Transverse colon (tissue), 4 donors: ENCODE data around the gene DUSP14. TPM values are rescaled to one million over a fixed set of nuclear protein-coding genes. Genes with fewer than 3 reads are reported as not detected.

Experiments
- DNase-seq: peaks from one replicate; pipeline ENCODE4 v3.0.0-alpha.2; 2019
- H3K27ac ChIP-seq, 4 donors: fragments of 200-600 bp; sonication (generic); 2 replicates each; pipeline ENCODE4 v1.5.1; 2016 to 2018; ENCODE audit warnings: inconsistent platforms in 4 of 4
- H3K27me3 ChIP-seq: fragments of 200-600 bp; sonication (generic); 2 replicates; pipeline ENCODE4 v1.5.1; 2017; ENCODE audit warnings: inconsistent platforms
- H3K36me3 ChIP-seq, 4 donors: fragments of 200-600 bp; sonication (generic); 2 replicates each; pipeline ENCODE4 v1.5.1; 2017 to 2019; ENCODE audit warnings: inconsistent platforms in 4 of 4
- H3K4me1 ChIP-seq, 4 donors: fragments of 200-600 bp; sonication (generic); 2 replicates each; pipeline ENCODE4 v1.5.1; 2017 to 2020; ENCODE audit warnings: inconsistent platforms in 4 of 4
- H3K4me3 ChIP-seq, 4 donors: fragments of 200-600 bp; sonication (generic); 1 replicate in 1 of 4; 2 replicates in 3 of 4; pipeline versions ENCODE4 v1.5.1 to v1.6.1; 2017 to 2019; ENCODE audit warnings: inconsistent platforms in 4 of 4
- H3K9me3 ChIP-seq, 2 donors: fragments of 200-600 bp; sonication (generic); 2 replicates each; pipeline ENCODE4 v1.5.1; 2017 to 2019; ENCODE audit warnings: inconsistent platforms in 2 of 2
- EP300 ChIP-seq: sonication (generic); formaldehyde crosslinking; IDR thresholded peaks from one replicate; pipeline ENCODE4 v1.6.1; 2017; ENCODE audit warnings: antibody characterized with exemption, low read depth
- POLR2A ChIP-seq: fragments of 450-650 bp; IDR thresholded peaks from one replicate; pipeline ENCODE4 v1.6.1; 2016; ENCODE audit warnings: antibody characterized with exemption, mild to moderate bottlenecking, moderate library complexity
- POLR2AphosphoS5 ChIP-seq, 3 donors: sonication (generic); formaldehyde crosslinking; IDR thresholded peaks; one replicate each; pipeline ENCODE4 v1.6.1; 2016; ENCODE audit warnings: antibody characterized with exemption in 3 of 3
- WGBS, 2 donors: methylation state at CpG; one replicate each; pipeline ENCODE4 v1.1.5; 2018; ENCODE audit warnings: low coverage in 1 of 2; 5-methylcytosine and 5-hydroxymethylcytosine counted together
- in situ Hi-C, 4 donors: fragments of 200-750 bp; cut with MboI; loops; one replicate each; pipeline versions ENCODE4 v1.15.0 to v1.15.1; 2017; ENCODE audit warnings: low sequenced_read_pairs in 3 of 4, low pct_ligation_motif_present in 1 of 4, low pct_unique_long_range_greater_than_20kb in 1 of 4
- intact Hi-C: fragments of 100-400 bp; cut with DNase I; formaldehyde crosslinking; loops from one replicate; pipeline ENCODE4 v1.15.1; 2023; ENCODE audit warnings: low total_unique reads
- total RNA-seq, 4 donors: library from RNA; depleted of rRNA; stranded (reverse); fragments of >200 nt; gene quantifications; one replicate each; pipeline ENCODE4 v1.1.0, GENCODE V29; 2016
- TF ChIP-seq, protein P1 (sequence below), 5 experiments: fragments of 200-600 bp in 3 of 5; fragments of 450-650 bp in 2 of 5; sonication (generic) in 3 of 5; IDR thresholded peaks; 1 replicate in 2 of 5; 2 replicates in 3 of 5; pipeline ENCODE4 v1.5.1; 2016 to 2017; ENCODE audit warnings: antibody characterized with exemption in 5 of 5, inconsistent platforms in 3 of 5, mild to moderate bottlenecking in 2 of 5, moderate library complexity in 1 of 5

The DUSP14 gene
- total RNA-seq, 4 donors from 2014 or later, result 1.6 to 3.8 (median 2.8) TPM

DNA sequence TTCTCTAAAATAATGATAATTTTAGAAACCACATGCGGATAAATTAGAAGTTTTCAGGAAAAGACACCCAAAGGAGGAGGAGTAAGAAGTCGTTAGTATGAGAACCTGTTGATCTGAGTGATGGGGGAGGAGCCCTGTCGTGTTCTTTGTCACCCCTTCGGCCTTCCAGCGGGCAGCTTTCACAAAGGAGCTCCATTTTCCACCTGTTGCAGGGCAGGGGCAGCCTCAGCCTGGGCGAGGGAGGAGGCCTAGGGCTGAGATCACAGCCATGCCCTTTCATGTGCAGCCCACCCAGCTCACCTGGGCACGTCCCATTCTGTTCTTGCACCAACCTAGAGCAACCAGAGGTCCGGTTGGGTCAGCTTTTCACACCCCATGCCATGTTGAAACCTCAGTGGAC, 5.3 kb downstream of the DUSP14 start:
- Histone ChIP-seq H3K27me3 (no peaks in the 10 kb centered on the region), H3K27ac (no peak overlapping the region), H3K36me3 (no peaks in the 10 kb centered on the region), H3K4me3 (no peak overlapping the region), H3K9me3 (no peaks in the 10 kb centered on the region), H3K4me1 (peaks cover 0 to 21% (median 11%) of the 10 kb centered on the region in 4 donors)
- TF ChIP-seq EP300 (no peak), POLR2AphosphoS5 (IDR thresholded peaks at IDR 0.05) (no peak), POLR2A (no peak)
- TF ChIP-seq, protein P1, sequence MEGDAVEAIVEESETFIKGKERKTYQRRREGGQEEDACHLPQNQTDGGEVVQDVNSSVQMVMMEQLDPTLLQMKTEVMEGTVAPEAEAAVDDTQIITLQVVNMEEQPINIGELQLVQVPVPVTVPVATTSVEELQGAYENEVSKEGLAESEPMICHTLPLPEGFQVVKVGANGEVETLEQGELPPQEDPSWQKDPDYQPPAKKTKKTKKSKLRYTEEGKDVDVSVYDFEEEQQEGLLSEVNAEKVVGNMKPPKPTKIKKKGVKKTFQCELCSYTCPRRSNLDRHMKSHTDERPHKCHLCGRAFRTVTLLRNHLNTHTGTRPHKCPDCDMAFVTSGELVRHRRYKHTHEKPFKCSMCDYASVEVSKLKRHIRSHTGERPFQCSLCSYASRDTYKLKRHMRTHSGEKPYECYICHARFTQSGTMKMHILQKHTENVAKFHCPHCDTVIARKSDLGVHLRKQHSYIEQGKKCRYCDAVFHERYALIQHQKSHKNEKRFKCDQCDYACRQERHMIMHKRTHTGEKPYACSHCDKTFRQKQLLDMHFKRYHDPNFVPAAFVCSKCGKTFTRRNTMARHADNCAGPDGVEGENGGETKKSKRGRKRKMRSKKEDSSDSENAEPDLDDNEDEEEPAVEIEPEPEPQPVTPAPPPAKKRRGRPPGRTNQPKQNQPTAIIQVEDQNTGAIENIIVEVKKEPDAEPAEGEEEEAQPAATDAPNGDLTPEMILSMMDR (IDR thresholded peaks at IDR 0.05), result no peak
- intact Hi-C loops, result no loop called here
- in situ Hi-C loops, result no loop called here
- WGBS, 2 donors, result 80 to 86% methylated on average over 5 to 8 of the region's 8 CpGs
- no peak for DNase-seq

DNA sequence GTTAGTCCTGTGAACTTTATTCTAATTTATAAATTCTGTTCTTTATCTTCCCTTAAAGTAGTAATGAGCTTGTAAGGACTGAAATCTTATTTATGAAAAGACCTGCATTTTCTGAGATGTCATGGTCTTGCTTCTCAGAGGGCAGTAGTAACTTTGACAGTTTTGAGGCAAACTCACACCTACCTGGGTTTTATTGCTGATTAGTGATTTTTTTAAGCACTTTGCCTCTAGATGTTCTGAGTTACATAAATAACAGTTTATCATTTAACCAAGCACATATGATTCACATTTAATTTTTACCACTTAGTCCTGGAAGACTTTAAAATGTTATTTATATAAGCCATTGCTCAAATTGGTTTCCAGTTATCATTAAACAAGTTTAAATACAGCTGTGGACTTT, 10.7 kb downstream of the DUSP14 start:
- H3K27ac ChIP-seq, result no peak overlapping the region
- H3K9me3 ChIP-seq, result no peaks in the 10 kb centered on the region
- H3K27me3 ChIP-seq, result no peaks in the 10 kb centered on the region
- in situ Hi-C loops (no loop called here), intact Hi-C loops (no loop called here)
- TF ChIP-seq POLR2AphosphoS5 (IDR thresholded peaks at IDR 0.05) (no peak), POLR2A (no peak), EP300 (no peak)
- TF ChIP-seq, protein P1 (IDR thresholded peaks at IDR 0.05), result no peak
- H3K4me3 ChIP-seq, result no peak overlapping the region
- H3K36me3 ChIP-seq, result no peaks in the 10 kb centered on the region
- H3K4me1 ChIP-seq, result no peaks in the 10 kb centered on the region
- no peak for DNase-seq

DNA sequence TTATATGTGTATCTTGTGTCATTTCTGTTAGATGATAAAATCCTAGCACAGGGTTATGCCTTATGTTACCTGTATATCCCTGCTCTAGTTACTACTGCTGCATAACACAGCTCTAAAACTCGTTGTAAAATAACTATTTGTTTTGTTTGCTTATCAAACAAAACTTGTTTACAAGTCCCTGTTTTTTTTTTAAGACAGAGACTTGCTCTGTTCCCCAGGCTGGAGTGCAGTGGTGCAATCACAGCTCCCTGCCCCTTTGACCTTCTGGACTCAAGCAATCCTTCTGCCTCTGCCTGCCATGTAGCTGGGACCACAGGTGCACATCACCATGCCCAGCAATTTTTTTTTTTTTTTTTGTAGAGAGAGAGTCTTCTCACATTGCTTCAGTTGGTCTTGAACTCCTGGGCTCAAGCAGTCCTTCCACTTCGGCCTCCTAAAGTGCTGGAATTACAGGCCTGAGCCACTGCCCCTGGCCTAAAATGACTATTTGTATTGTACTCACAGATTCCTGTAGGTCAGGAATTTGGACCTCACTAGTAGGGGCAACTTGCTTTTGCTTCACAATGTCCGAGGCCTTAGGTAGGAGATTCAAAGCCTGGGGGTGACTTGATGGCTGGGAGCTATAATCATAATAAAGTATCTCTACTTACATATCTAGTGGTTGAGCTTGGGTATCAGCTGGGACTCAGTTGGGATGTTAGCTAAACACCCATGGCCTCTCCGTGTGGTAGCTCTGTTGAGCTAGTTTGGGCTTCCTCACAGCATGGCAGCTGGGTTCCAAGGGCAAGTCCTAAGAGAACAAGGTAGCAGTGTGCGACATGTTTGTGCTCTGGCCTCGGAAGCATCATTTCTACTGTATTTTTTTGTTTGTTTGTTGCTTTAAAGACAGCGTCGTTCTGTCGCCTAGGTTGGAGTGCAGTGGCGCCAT, 12.6 kb downstream of the DUSP14 start:
- 11 to 90% methylated on average over 1 to 10 of the region's 10 CpGs for WGBS, 2 donors
- Histone ChIP-seq H3K4me3 (no peak overlapping the region), H3K4me1 (no peaks in the 10 kb centered on the region), H3K9me3 (no peaks in the 10 kb centered on the region), H3K36me3 (no peaks in the 10 kb centered on the region), H3K27ac (no peak overlapping the region), H3K27me3 (no peaks in the 10 kb centered on the region)
- TF ChIP-seq EP300, result no peak
- TF ChIP-seq, protein P1 (IDR thresholded peaks at IDR 0.05), result no peak
- TF ChIP-seq POLR2A, result no peak
- no peak for TF ChIP-seq POLR2AphosphoS5 (IDR thresholded peaks at IDR 0.05)
- DNase-seq, result no peak
- intact Hi-C loops (no loop called here), in situ Hi-C loops (no loop called here)

DNA sequence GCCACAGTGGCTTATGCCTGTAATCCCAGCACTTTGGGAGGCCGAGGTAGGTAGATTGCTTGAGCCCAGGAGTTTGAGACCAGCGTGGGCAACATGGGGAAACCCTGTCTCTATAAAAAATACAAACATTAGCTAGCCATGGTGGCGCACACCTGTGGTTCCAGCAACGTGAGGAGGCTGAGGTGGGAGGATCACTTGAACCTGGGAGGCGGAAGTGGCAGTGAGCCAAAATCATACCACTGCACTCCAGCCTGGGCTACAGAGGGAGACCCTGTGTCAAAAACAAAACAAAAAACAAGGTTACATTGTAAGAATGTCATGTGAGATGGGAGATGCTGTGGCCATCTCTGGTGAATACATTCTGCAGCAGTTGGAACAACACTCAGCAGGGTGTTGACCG, 13.5 kb downstream of the DUSP14 start:
- Histone ChIP-seq H3K27ac (no peak overlapping the region), H3K27me3 (no peaks in the 10 kb centered on the region), H3K4me1 (no peaks in the 10 kb centered on the region), H3K9me3 (no peaks in the 10 kb centered on the region), H3K36me3 (no peaks in the 10 kb centered on the region), H3K4me3 (no peak overlapping the region)
- intact Hi-C loops (no loop called here), in situ Hi-C loops (no loop called here)
- TF ChIP-seq POLR2A, result no peak
- no peak for TF ChIP-seq EP300
- no peak for TF ChIP-seq POLR2AphosphoS5 (IDR thresholded peaks at IDR 0.05)
- TF ChIP-seq, protein P1 (IDR thresholded peaks at IDR 0.05), result no peak
- no peak for DNase-seq
- 95 to 100% methylated on average over 2 to 6 of the region's 6 CpGs for WGBS, 2 donors
